Fibroblast of lung (primary cell): ENCODE results near the gene CRTC1. TPM values are rescaled to one million over a fixed set of nuclear protein-coding genes. Genes with fewer than 3 reads are reported as not detected.

Experiments
- DNase-seq, 2 donors: peaks; one replicate each; pipeline versions ENCODE4 v3.0.0 to v3.0.0-alpha.2; 2010; ENCODE audit warnings: low read depth in 2 of 2
- H2AFZ ChIP-seq: 2 replicates; pipeline ENCODE4 v1.5.1; 2012; ENCODE audit warnings: low read length, control low read depth, inconsistent platforms
- H3K27ac ChIP-seq: 2 replicates; pipeline ENCODE4 v1.5.1; 2011; ENCODE audit warnings: low read length, control low read depth; ENCODE audit not compliant: insufficient read depth
- H3K27me3 ChIP-seq: 2 replicates; pipeline ENCODE4 v1.5.1; 2011; ENCODE audit warnings: mild to moderate bottlenecking, low read length; ENCODE audit not compliant: control insufficient read depth, insufficient read depth
- H3K36me3 ChIP-seq: 2 replicates; pipeline ENCODE4 v1.5.1; 2011; ENCODE audit warnings: low read length; ENCODE audit not compliant: control insufficient read depth, insufficient read depth
- H3K4me1 ChIP-seq: 2 replicates; pipeline ENCODE4 v1.5.1; 2011; ENCODE audit warnings: low read length; ENCODE audit not compliant: control insufficient read depth, insufficient read depth; ENCODE audit errors: extremely low read depth
- H3K4me2 ChIP-seq: 2 replicates; pipeline ENCODE4 v1.5.1; 2011; ENCODE audit warnings: low read length, control low read depth; ENCODE audit not compliant: insufficient read depth; ENCODE audit errors: extremely low read depth
- H3K4me3 ChIP-seq, 4 experiments: fragments of 200-600 bp in 1 of 4; sonication (generic) in 1 of 4; replicated peaks in 1 of 4; 2 replicates each; pipeline ENCODE4 v1.5.1; 2011 to 2016; ENCODE audit warnings: low read length in 4 of 4, low read depth in 3 of 4, mild to moderate bottlenecking in 3 of 4, control low read depth in 2 of 4, inconsistent platforms in 1 of 4, mixed read lengths in 1 of 4; ENCODE audit not compliant: insufficient read depth in 1 of 4; ENCODE audit errors: control extremely low read depth in 1 of 4
- H3K79me2 ChIP-seq: 2 replicates; pipeline ENCODE4 v1.5.1; 2012; ENCODE audit warnings: mild to moderate bottlenecking, low read length, inconsistent platforms; ENCODE audit not compliant: control insufficient read depth, insufficient read depth
- H3K9ac ChIP-seq: 2 replicates; pipeline ENCODE4 v1.5.1; 2011; ENCODE audit warnings: mild to moderate bottlenecking, low read length, control low read depth; ENCODE audit not compliant: insufficient read depth
- H3K9me3 ChIP-seq: 2 replicates; pipeline ENCODE4 v1.5.1; 2012; ENCODE audit warnings: low read depth, low read length; ENCODE audit not compliant: control insufficient read depth, insufficient read depth
- H4K20me1 ChIP-seq: 2 replicates; pipeline ENCODE4 v1.5.1; 2011; ENCODE audit warnings: low read length; ENCODE audit not compliant: control insufficient read depth, insufficient read depth; ENCODE audit errors: extremely low read depth
- EZH2 ChIP-seq: IDR thresholded peaks from 2 replicates; pipeline ENCODE4 v1.5.1; 2012; ENCODE audit warnings: low read length, control low read depth, mild to moderate bottlenecking; ENCODE audit errors: missing control alignments
- polyA plus RNA-seq, 2 donors: library from polyadenylated mRNA; depleted of rRNA in 1 of 2; stranded (reverse) in 1 of 2; unstranded in 1 of 2; fragments of >200 nt; gene quantifications; 2 replicates each; pipeline ENCODE4 v1.2.1, GENCODE V29; 2011 to 2012; ENCODE audit warnings: missing spikeins in 1 of 2
- total RNA-seq: library from RNA; depleted of rRNA; stranded (reverse); fragments of >200 nt; gene quantifications from 2 replicates; pipeline ENCODE4 v1.2.1, GENCODE V29; 2014
- TF ChIP-seq, protein P1 (sequence below), 2 donors: IDR thresholded peaks in 1 of 2; conservative IDR thresholded peaks in 1 of 2; 1 replicate in 1 of 2; 2 replicates in 1 of 2; pipeline ENCODE4 v1.5.1; 2011 to 2012; ENCODE audit warnings: low read length in 2 of 2, control low read depth in 1 of 2, inconsistent platforms in 1 of 2, low read depth in 1 of 2, mild to moderate bottlenecking in 1 of 2

The CRTC1 gene
- total and polyA plus RNA-seq, 2 donors (not counting 1 experiment from before 2014, with no cell fraction given): 1.2 to 2.0 TPM

DNA sequence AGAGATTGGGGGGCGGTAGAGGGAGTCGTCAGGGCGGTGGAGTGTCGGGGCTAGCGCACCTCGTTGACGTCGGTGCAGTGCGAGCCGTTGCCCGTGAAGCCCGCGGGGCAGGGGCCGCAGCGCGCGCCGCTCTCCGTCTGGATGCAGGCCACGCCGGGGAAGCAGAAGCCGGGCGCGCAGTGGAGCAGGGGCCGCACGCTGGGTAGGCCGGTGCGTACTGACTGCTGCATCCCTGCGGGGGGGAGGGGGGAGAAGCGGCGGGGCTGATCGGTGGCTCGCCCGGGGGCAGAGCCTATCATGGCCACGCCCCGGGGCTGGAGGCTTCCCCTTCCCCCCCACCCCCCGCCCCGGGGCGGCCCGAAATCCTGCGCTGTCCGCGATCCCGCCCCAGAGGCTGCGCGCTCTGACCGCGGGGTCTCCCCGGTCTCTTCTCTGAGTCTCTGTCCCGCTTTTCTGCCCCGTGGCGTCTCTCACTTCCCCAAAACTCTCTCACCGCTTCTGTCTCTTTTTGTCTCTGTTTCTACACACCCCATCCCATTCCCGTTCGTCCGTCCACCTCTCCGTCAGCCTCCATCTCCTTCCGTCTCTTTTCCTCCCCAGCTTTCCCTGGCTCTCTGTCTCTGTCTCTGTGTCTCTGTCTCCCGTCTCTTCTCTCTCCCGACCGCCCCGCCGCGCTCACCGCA lies 106.5 kb downstream of the CRTC1 start:
- Histone ChIP-seq H3K9ac (no peak overlapping the region), H3K4me2 (peak overlapping the region; percentile 35), H3K27ac (no peak overlapping the region), H3K27me3 (peaks cover 54% of the 10 kb centered on the region), H2AFZ (no peak overlapping the region), H3K4me1 (no peaks in the 10 kb centered on the region), H3K79me2 (no peaks in the 10 kb centered on the region), H3K4me3 (peak overlapping the region in 1 of 4 experiments; percentile 30), H4K20me1 (no peaks in the 10 kb centered on the region), H3K9me3 (no peaks in the 10 kb centered on the region), H3K36me3 (no peaks in the 10 kb centered on the region)
- no peak for TF ChIP-seq EZH2
- TF ChIP-seq, protein P1, sequence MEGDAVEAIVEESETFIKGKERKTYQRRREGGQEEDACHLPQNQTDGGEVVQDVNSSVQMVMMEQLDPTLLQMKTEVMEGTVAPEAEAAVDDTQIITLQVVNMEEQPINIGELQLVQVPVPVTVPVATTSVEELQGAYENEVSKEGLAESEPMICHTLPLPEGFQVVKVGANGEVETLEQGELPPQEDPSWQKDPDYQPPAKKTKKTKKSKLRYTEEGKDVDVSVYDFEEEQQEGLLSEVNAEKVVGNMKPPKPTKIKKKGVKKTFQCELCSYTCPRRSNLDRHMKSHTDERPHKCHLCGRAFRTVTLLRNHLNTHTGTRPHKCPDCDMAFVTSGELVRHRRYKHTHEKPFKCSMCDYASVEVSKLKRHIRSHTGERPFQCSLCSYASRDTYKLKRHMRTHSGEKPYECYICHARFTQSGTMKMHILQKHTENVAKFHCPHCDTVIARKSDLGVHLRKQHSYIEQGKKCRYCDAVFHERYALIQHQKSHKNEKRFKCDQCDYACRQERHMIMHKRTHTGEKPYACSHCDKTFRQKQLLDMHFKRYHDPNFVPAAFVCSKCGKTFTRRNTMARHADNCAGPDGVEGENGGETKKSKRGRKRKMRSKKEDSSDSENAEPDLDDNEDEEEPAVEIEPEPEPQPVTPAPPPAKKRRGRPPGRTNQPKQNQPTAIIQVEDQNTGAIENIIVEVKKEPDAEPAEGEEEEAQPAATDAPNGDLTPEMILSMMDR (conservative IDR thresholded peaks at IDR 0.05 in 1 of 2, IDR thresholded peaks at IDR 0.05 in 1 of 2; ENCODE audit: low read depth in 1 of 2, low read length in 2 of 2): no peak
- peak in 1 of 2 donors; percentile 25 for DNase-seq

GRCh38 chr19:18790566-18791314 lies 107.3 kb downstream of the CRTC1 start, which contains the start of gene COMP:
Gene COMP, minus strand, starts transcription at chr19:18791305. Its CDS starts 36 bp downstream, at chr19:18791269.
- peak; percentile 98 for TF ChIP-seq EZH2
- TF ChIP-seq, protein P1 (conservative IDR thresholded peaks at IDR 0.05 in 1 of 2, IDR thresholded peaks at IDR 0.05 in 1 of 2; ENCODE audit: low read depth in 1 of 2, low read length in 2 of 2): no peak
- no peaks in the 10 kb centered on the region for H3K79me2 ChIP-seq
- no peak for DNase-seq
- no peak within 1 kb of the TSS for H2AFZ ChIP-seq
- H3K27ac ChIP-seq: no peak within 1 kb of the TSS
- peak within 1 kb of the TSS; percentile 35 for H3K4me2 ChIP-seq
- H3K4me3 ChIP-seq: peak within 1 kb of the TSS in 1 of 4 experiments; percentile 30
- no peaks in the 10 kb centered on the region for H3K36me3 ChIP-seq
- H4K20me1 ChIP-seq: no peaks in the 10 kb centered on the region
- no peaks in the 10 kb centered on the region for H3K9me3 ChIP-seq
- H3K27me3 ChIP-seq: peaks cover 54% of the 10 kb centered on the region
- H3K9ac ChIP-seq: no peak within 1 kb of the TSS
- H3K4me1 ChIP-seq: no peaks in the 10 kb centered on the region

DNA sequence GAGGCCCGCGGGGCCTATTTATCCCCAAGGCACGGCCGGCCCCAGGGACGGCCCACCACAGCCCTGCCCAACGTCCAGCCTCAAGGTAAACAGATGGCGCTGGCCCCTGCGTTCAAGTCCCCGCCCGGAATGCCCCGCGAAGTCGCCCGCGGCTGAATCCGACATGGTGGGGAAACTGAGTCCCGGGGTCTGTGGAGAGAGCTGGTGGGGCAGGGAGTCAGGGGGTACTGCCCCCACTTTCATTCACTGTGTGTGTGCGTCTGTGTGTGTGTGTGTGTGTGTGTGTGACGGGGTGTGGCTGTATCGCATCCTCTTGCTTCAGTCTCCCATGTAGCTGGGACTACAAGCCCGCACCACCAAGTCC lies 107.8 kb downstream of the CRTC1 start:
- no peak for DNase-seq
- TF ChIP-seq EZH2: no peak
- TF ChIP-seq, protein P1 (conservative IDR thresholded peaks at IDR 0.05 in 1 of 2, IDR thresholded peaks at IDR 0.05 in 1 of 2; ENCODE audit: low read depth in 1 of 2, low read length in 2 of 2): no peak
- H3K9me3 ChIP-seq: no peaks in the 10 kb centered on the region
- H3K79me2 ChIP-seq: no peaks in the 10 kb centered on the region
- no peak overlapping the region for H2AFZ ChIP-seq
- H4K20me1 ChIP-seq: no peaks in the 10 kb centered on the region
- no peak overlapping the region for H3K4me3 ChIP-seq
- H3K36me3 ChIP-seq: no peaks in the 10 kb centered on the region
- H3K27ac ChIP-seq: no peak overlapping the region
- H3K4me1 ChIP-seq: no peaks in the 10 kb centered on the region
- no peak overlapping the region for H3K9ac ChIP-seq
- no peak overlapping the region for H3K4me2 ChIP-seq
- H3K27me3 ChIP-seq: peaks cover 54% of the 10 kb centered on the region
